ENCODE results near the gene LIPI.

The LIPI gene

DNA sequence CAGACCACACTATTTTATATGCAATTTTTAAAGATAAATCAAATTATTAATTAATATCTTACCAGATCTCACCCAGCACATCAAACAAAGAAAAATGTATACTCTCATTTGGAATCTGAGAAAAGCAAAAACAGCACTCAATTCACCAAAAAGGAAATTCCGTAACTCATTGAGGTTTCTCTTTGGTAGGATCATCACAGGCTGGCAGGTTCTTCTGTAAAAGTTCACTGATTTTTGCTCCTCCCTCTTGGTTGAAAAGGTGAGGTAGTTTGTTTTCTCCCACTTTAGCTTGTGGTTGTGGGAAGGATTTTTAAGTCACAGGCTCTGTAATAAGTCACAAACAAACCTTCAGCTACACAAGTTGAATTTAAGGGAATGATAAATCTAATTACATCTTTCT is at the start of gene LIPI:
Gene LIPI, minus strand, starts transcription at position 218 of the 400 bp plus-strand sequence. Its CDS starts 110 bp downstream, at position 108.
- no peaks in the 10 kb centered on the region for H3K36me3 ChIP-seq (ENCODE audit: control insufficient read depth, insufficient read depth, low read length)
- H3K27ac ChIP-seq (ENCODE audit: low read depth, low read length) = no peak within 1 kb of the TSS
- H3K27me3 ChIP-seq (ENCODE audit: control insufficient read depth, insufficient read depth, low read length) = no peaks in the 10 kb centered on the region
- no peak within 1 kb of the TSS for H3K9ac ChIP-seq (ENCODE audit: low read length)
- no peak within 1 kb of the TSS for H3K4me3 ChIP-seq (ENCODE audit: low read length)
- peaks cover 1% of the 10 kb centered on the region for H3K4me1 ChIP-seq (ENCODE audit: control insufficient read depth, insufficient read depth, low read length)

DNA sequence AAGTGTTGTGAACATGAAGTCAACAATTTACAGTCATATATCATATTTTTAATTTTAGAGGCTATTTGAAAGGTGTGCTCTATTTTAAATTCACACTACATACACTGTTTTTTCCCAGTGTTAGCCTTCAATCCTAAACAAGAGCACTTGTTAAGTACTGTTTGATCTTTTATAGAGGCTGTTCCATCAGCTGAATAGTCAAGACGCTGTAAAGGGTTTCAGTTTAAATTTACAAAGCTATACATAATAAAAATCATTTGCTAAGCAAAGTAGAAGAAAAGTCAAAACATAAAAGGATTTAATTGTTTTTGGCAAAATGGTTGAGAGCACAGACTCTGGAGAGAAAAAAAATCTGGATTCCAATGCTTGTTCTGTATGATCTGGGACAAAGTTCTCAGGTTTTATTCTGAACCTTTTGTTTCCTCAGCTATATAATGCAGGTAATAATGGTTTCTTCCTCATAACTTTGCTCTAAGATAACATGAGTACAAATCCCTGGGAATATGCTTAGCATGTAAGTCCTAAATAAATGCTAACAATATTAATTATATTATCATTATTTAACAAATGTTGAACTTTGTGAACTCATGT is 49.5 kb upstream of the LIPI start:
- no peaks in the 10 kb centered on the region for H3K36me3 ChIP-seq (ENCODE audit: control insufficient read depth, insufficient read depth, low read length)
- no peaks in the 10 kb centered on the region for H3K4me1 ChIP-seq (ENCODE audit: control insufficient read depth, insufficient read depth, low read length)
- H3K4me3 ChIP-seq (ENCODE audit: low read length) = no peak overlapping the region
- no peak overlapping the region for H3K9ac ChIP-seq (ENCODE audit: low read length)
- H3K27me3 ChIP-seq (ENCODE audit: control insufficient read depth, insufficient read depth, low read length) = no peaks in the 10 kb centered on the region
- H3K27ac ChIP-seq (ENCODE audit: low read depth, low read length) = no peak overlapping the region

DNA sequence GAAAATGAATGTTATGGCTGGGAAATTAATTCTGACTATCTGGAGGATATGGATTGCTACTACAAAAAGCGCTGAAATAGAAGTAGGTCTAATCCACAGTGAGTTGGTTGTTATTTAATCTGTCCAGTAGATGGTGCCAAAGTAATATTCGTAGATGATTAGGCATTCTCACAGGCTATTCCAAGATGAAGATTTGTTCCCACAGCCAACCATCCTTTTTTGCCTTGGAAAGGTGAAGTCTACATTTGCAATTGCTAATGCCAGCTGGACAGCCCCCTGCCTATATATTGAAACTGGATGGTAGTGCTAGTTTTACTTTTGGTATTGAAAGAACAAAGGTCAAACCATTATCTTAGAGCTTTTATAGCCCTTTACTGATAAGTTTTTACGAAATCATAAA is 49.0 kb upstream of the LIPI start:
- Histone ChIP-seq H3K27me3 (ENCODE audit: control insufficient read depth, insufficient read depth, low read length) (no peaks in the 10 kb centered on the region), H3K27ac (ENCODE audit: low read depth, low read length) (no peak overlapping the region), H3K4me1 (ENCODE audit: control insufficient read depth, insufficient read depth, low read length) (no peaks in the 10 kb centered on the region), H3K4me3 (ENCODE audit: low read length) (no peak overlapping the region), H3K36me3 (ENCODE audit: control insufficient read depth, insufficient read depth, low read length) (no peaks in the 10 kb centered on the region), H3K9ac (ENCODE audit: low read length) (no peak overlapping the region)

- Histone ChIP-seq H3K4me3 (ENCODE audit: low read length) (no peak overlapping the region), H3K9ac (ENCODE audit: low read length) (no peak overlapping the region), H3K27ac (ENCODE audit: low read depth, low read length) (no peak overlapping the region), H3K4me1 (ENCODE audit: control insufficient read depth, insufficient read depth, low read length) (no peaks in the 10 kb centered on the region), H3K36me3 (ENCODE audit: control insufficient read depth, insufficient read depth, low read length) (no peaks in the 10 kb centered on the region), H3K27me3 (ENCODE audit: control insufficient read depth, insufficient read depth, low read length) (no peaks in the 10 kb centered on the region)
These were observed 40.6 kb upstream of the LIPI start for GRCh38 chr21:14251336-14251735.

DNA sequence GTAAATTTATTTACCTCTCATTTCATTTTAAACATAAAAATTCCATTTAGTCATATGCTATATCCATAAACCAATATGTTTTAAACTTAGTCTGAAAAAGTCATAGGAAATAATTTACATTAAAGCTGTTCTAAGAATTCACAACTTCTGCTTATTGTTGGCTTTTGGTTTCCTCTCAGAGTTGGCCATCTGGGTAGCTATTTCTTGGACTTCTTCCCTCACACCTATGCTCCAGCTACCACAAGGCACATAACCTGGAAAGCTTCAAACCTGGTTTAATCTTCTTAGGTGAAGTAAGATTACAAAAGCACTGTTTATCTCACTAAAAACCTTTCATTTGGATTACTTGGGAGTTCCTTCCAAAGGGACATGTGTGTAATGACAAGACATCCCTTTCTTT is 35.0 kb upstream of the LIPI start:
- no peak overlapping the region for H3K4me3 ChIP-seq (ENCODE audit: low read length)
- H3K27ac ChIP-seq (ENCODE audit: low read depth, low read length) = no peak overlapping the region
- no peaks in the 10 kb centered on the region for H3K4me1 ChIP-seq (ENCODE audit: control insufficient read depth, insufficient read depth, low read length)
- H3K9ac ChIP-seq (ENCODE audit: low read length) = no peak overlapping the region
- no peaks in the 10 kb centered on the region for H3K27me3 ChIP-seq (ENCODE audit: control insufficient read depth, insufficient read depth, low read length)
- H3K36me3 ChIP-seq (ENCODE audit: control insufficient read depth, insufficient read depth, low read length) = no peaks in the 10 kb centered on the region

GRCh38 chr21:14244911-14245310 is 34.2 kb upstream of the LIPI start:
- Histone ChIP-seq H3K36me3 (ENCODE audit: control insufficient read depth, insufficient read depth, low read length) (no peaks in the 10 kb centered on the region), H3K9ac (ENCODE audit: low read length) (no peak overlapping the region), H3K27ac (ENCODE audit: low read depth, low read length) (no peak overlapping the region), H3K4me3 (ENCODE audit: low read length) (no peak overlapping the region), H3K27me3 (ENCODE audit: control insufficient read depth, insufficient read depth, low read length) (no peaks in the 10 kb centered on the region), H3K4me1 (ENCODE audit: control insufficient read depth, insufficient read depth, low read length) (no peaks in the 10 kb centered on the region)

DNA sequence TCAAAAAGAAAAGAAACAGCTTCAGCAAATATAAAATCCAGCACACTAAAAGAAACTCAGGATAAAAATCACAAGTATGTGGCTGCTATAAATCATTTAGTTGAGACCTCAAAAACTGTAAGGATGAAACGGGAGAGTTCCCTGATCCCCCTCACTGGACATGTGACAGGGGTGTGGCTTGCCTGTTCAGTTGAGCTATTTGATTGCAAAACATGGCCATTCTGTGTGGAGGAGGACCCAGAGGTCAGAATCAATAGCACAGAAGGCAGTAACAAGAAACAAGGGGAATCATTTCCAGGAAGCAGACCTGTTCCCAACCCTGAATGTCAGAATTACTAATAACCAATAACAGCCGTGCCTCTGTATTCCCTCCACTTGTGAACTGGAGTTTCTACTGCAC is 33.1 kb upstream of the LIPI start:
- no peak overlapping the region for H3K9ac ChIP-seq (ENCODE audit: low read length)
- H3K4me1 ChIP-seq (ENCODE audit: control insufficient read depth, insufficient read depth, low read length) = no peaks in the 10 kb centered on the region
- H3K4me3 ChIP-seq (ENCODE audit: low read length) = no peak overlapping the region
- no peaks in the 10 kb centered on the region for H3K27me3 ChIP-seq (ENCODE audit: control insufficient read depth, insufficient read depth, low read length)
- H3K36me3 ChIP-seq (ENCODE audit: control insufficient read depth, insufficient read depth, low read length) = no peaks in the 10 kb centered on the region
- no peak overlapping the region for H3K27ac ChIP-seq (ENCODE audit: low read depth, low read length)

DNA sequence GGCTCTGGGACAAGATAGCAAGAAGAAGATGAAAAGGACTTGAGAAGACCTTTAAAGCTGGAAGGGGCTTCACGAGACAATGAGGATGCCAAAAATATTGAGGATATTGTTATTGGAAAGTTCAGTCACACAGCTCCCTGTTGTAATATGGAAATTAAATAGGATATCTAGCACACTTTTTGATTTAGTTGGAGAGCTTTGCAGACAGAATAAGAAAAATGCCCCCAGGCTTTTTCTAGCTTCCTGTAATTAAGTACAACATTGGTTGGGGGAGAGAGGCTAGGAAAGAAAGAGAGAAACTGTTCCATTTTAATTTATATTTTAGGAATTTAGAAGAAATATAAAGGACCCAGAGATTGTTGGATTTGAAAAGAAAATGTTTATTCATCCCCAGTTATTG is 32.7 kb upstream of the LIPI start:
- Histone ChIP-seq H3K27me3 (ENCODE audit: control insufficient read depth, insufficient read depth, low read length) (no peaks in the 10 kb centered on the region), H3K27ac (ENCODE audit: low read depth, low read length) (no peak overlapping the region), H3K4me3 (ENCODE audit: low read length) (no peak overlapping the region), H3K36me3 (ENCODE audit: control insufficient read depth, insufficient read depth, low read length) (no peaks in the 10 kb centered on the region), H3K9ac (ENCODE audit: low read length) (no peak overlapping the region), H3K4me1 (ENCODE audit: control insufficient read depth, insufficient read depth, low read length) (no peaks in the 10 kb centered on the region)

DNA sequence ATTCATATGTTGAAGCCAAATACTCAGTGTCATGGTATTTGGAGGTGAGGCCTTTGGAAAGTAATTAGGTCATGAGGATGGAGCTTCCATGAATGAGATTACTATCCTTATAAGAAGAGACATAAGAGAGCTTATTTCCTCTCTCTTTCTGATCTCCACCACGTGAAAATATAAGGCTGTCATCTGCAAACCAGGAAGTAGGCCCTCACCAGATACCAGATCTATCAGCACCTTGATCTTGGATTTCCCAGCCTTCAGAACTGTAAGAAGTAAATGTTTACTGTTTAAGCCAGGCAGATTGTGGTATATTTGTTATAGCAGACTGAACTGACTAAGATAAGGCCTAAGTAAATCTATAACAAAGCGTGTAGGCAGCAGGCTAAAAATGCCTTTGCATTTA is 30.5 kb upstream of the LIPI start:
- no peak overlapping the region for H3K9ac ChIP-seq (ENCODE audit: low read length)
- no peaks in the 10 kb centered on the region for H3K36me3 ChIP-seq (ENCODE audit: control insufficient read depth, insufficient read depth, low read length)
- no peaks in the 10 kb centered on the region for H3K4me1 ChIP-seq (ENCODE audit: control insufficient read depth, insufficient read depth, low read length)
- H3K27ac ChIP-seq (ENCODE audit: low read depth, low read length) = no peak overlapping the region
- H3K4me3 ChIP-seq (ENCODE audit: low read length) = no peak overlapping the region
- H3K27me3 ChIP-seq (ENCODE audit: control insufficient read depth, insufficient read depth, low read length) = no peaks in the 10 kb centered on the region

DNA sequence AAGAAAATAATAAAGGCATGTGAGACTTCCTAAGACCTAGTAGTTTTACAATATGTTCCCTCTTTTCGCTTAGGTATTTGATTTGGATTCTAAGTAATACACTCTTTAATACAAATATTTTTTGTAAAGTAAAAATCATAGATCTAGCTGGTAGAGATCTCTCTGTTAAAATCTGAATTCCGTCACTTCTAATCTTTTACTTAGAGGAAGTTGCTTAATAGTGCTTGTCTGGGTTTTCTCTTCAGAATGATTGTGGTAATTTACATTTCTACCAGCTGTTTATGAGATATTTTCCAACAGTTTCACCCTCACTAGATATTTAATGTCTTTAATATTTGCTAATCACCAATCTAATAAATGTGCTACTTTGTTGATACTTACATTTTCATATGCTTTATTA is 28.5 kb upstream of the LIPI start:
- Histone ChIP-seq H3K4me3 (ENCODE audit: low read length) (no peak overlapping the region), H3K9ac (ENCODE audit: low read length) (no peak overlapping the region), H3K4me1 (ENCODE audit: control insufficient read depth, insufficient read depth, low read length) (no peaks in the 10 kb centered on the region), H3K36me3 (ENCODE audit: control insufficient read depth, insufficient read depth, low read length) (no peaks in the 10 kb centered on the region), H3K27me3 (ENCODE audit: control insufficient read depth, insufficient read depth, low read length) (no peaks in the 10 kb centered on the region), H3K27ac (ENCODE audit: low read depth, low read length) (no peak overlapping the region)

DNA sequence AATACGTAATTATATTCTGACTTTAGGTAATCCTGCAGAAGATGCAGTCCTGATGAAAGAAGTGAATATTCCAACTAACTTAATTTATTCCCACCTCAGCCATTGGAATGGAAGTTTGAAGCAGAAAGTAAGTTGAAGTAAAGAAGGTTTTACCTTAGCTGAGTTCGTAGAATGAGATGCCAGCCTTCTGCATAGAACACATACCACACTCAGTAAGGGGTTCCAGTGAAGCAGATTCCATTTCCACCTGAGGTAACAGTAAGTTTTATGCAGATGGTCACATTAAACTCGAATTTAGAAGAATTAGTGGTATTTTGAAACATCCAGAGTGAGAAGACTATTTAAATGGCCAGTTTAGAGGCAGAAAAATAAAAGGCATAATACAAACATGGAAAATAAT is 25.4 kb upstream of the LIPI start:
- no peaks in the 10 kb centered on the region for H3K4me1 ChIP-seq (ENCODE audit: control insufficient read depth, insufficient read depth, low read length)
- no peaks in the 10 kb centered on the region for H3K36me3 ChIP-seq (ENCODE audit: control insufficient read depth, insufficient read depth, low read length)
- no peak overlapping the region for H3K9ac ChIP-seq (ENCODE audit: low read length)
- H3K27ac ChIP-seq (ENCODE audit: low read depth, low read length) = no peak overlapping the region
- no peaks in the 10 kb centered on the region for H3K27me3 ChIP-seq (ENCODE audit: control insufficient read depth, insufficient read depth, low read length)
- H3K4me3 ChIP-seq (ENCODE audit: low read length) = no peak overlapping the region

GRCh38 chr21:14235101-14235500 is 24.3 kb upstream of the LIPI start:
- Histone ChIP-seq H3K9ac (ENCODE audit: low read length) (no peak overlapping the region), H3K27ac (ENCODE audit: low read depth, low read length) (no peak overlapping the region), H3K4me3 (ENCODE audit: low read length) (no peak overlapping the region), H3K27me3 (ENCODE audit: control insufficient read depth, insufficient read depth, low read length) (no peaks in the 10 kb centered on the region), H3K36me3 (ENCODE audit: control insufficient read depth, insufficient read depth, low read length) (no peaks in the 10 kb centered on the region), H3K4me1 (ENCODE audit: control insufficient read depth, insufficient read depth, low read length) (no peaks in the 10 kb centered on the region)

DNA sequence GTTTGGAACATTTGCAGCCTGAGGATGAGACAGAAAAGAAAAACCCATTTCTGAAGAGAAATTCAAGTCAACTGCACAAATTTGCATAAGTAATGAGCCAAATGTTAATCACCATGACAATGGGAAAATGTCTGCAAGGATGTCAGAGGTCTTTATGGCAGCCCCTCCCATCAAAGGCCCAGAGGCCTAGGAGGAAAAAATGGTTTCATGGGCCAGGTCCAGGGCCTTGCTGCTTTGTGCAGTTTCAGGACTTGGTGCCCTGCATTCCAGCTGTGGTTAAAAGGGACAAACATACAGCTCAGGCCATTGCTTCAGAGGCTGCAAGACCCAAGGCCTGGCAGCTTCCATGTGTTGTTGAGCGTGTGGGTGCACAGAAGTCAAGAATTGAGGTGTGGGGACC is 18.6 kb upstream of the LIPI start:
- H3K36me3 ChIP-seq (ENCODE audit: control insufficient read depth, insufficient read depth, low read length) = no peaks in the 10 kb centered on the region
- H3K4me3 ChIP-seq (ENCODE audit: low read length) = no peak overlapping the region
- no peaks in the 10 kb centered on the region for H3K27me3 ChIP-seq (ENCODE audit: control insufficient read depth, insufficient read depth, low read length)
- H3K4me1 ChIP-seq (ENCODE audit: control insufficient read depth, insufficient read depth, low read length) = no peaks in the 10 kb centered on the region
- H3K27ac ChIP-seq (ENCODE audit: low read depth, low read length) = no peak overlapping the region
- no peak overlapping the region for H3K9ac ChIP-seq (ENCODE audit: low read length)
